Brain microvascular endothelial cell (primary cell): ENCODE data around the gene UCN2.

ENCODE experiments used
- DNase-seq: peaks from one replicate; pipeline ENCODE4 v3.0.0-alpha.2; 2020
- H3K27ac ChIP-seq: fragments of 250-450 bp; sonication (Bioruptor Pico); 2 replicates; pipeline ENCODE4 v1.5.1; 2020; ENCODE audit warnings: mild to moderate bottlenecking, moderate library complexity
- H3K27me3 ChIP-seq: fragments of 250-450 bp; sonication (Bioruptor Pico); replicated peaks from 2 replicates; pipeline ENCODE4 v1.5.1; 2020; ENCODE audit warnings: mild to moderate bottlenecking
- H3K36me3 ChIP-seq: fragments of 250-450 bp; sonication (Bioruptor Pico); replicated peaks from 2 replicates; pipeline ENCODE4 v1.5.1; 2020; ENCODE audit warnings: mild to moderate bottlenecking
- H3K4me3 ChIP-seq: 2 replicates; pipeline ENCODE4 v1.5.1; 2011; ENCODE audit warnings: low read depth, mild to moderate bottlenecking, control low read depth, low read length, moderate library complexity
- CTCF ChIP-seq: IDR thresholded peaks from 2 replicates; pipeline ENCODE4 v1.5.1; 2011; ENCODE audit warnings: low read depth, mild to moderate bottlenecking, moderate library complexity, low read length, control low read depth, inconsistent platforms; ENCODE audit errors: missing control alignments
- in situ Hi-C: cut with HindIII; loops from 2 replicates; pipeline ENCODE4 v1.10.0; 2017; ENCODE audit warnings: low sequenced_read_pairs, low pct_ligation_motif_present

UCN2 gene

GRCh38 chr3:48596676-48597407 lies 33.3 kb upstream of the UCN2 start:
- H3K4me3 ChIP-seq = no peak overlapping the region
- H3K27ac ChIP-seq = no peak overlapping the region
- in situ Hi-C loops = no loop called here
- DNase-seq = no peak
- TF ChIP-seq CTCF = no peak
- H3K36me3 ChIP-seq = peaks cover 37% of the 10 kb centered on the region
- no peaks in the 10 kb centered on the region for H3K27me3 ChIP-seq

GRCh38 chr3:48596157-48596556 lies 32.6 kb upstream of the UCN2 start:
- in situ Hi-C loops = no loop called here
- no peak for TF ChIP-seq CTCF
- Histone ChIP-seq H3K27ac (peak overlapping the region; percentile 27), H3K4me3 (no peak overlapping the region), H3K36me3 (peaks cover 30% of the 10 kb centered on the region), H3K27me3 (no peaks in the 10 kb centered on the region)
- DNase-seq = no peak

GRCh38 chr3:48595526-48596121 lies 32.0 kb upstream of the UCN2 start:
- TF ChIP-seq CTCF = no peak
- DNase-seq = peak; percentile 68
- Histone ChIP-seq H3K4me3 (peak overlapping the region; percentile 65), H3K27ac (peak overlapping the region; percentile 27), H3K36me3 (peaks cover 24% of the 10 kb centered on the region), H3K27me3 (no peaks in the 10 kb centered on the region)
- in situ Hi-C loops = no loop called here

- H3K4me3 ChIP-seq = peak within 1 kb of the TSS; percentile 65
- H3K27me3 ChIP-seq = no peaks in the 10 kb centered on the region
- H3K36me3 ChIP-seq = peaks cover 19% of the 10 kb centered on the region
- in situ Hi-C loops = no loop called here
- DNase-seq = no peak
- H3K27ac ChIP-seq = peak within 1 kb of the TSS; percentile 27
- no peak for TF ChIP-seq CTCF
These were observed 31.5 kb upstream of the UCN2 start, which contains the start of gene COL7A1 for GRCh38 chr3:48595075-48595525. COL7A1 (minus strand) TSS chr3:48595329; CDS start chr3:48595159, 170 bp downstream.

GRCh38 chr3:48594417-48595049 lies 31.0 kb upstream of the UCN2 start:
- no peak overlapping the region for H3K27ac ChIP-seq
- in situ Hi-C loops = no loop called here
- no peak for DNase-seq
- H3K27me3 ChIP-seq = no peaks in the 10 kb centered on the region
- H3K36me3 ChIP-seq = peaks cover 14% of the 10 kb centered on the region
- H3K4me3 ChIP-seq = peak overlapping the region; percentile 65
- TF ChIP-seq CTCF = no peak
